K562 (cell line): ENCODE measurements around the gene CRIM1. TPM values are rescaled to one million over a fixed set of nuclear protein-coding genes. Genes with fewer than 3 reads are reported as not detected.

Experiments
- ATAC-seq: fragments of 200-7000 bp; cut with Tn5 transposase; 3 replicates; pipeline ENCODE4 v1.9.1; 2020; ENCODE audit warnings: moderate library complexity
- BruUV-seq: library from RNA; stranded (reverse); fragments of 400-500 nt; replicated peaks from 2 replicates; lab custom pipeline; 2021; lab: Mats Ljungman, UMichigan
- CTCF ChIA-PET: fragments of 300-600 bp; formaldehyde crosslinking; extraction: SDS; loops from one replicate; lab custom pipeline; 2021; ENCODE audit warnings: low intra/inter-chr PET ratio; lab: Yijun Ruan, JAX
- POLR2A ChIA-PET: fragments of 300-600, 350-650 bp; sonication (Branson Sonifier 250); formaldehyde crosslinking; extraction: SDS; loops from one replicate; lab custom pipeline; 2021; ENCODE audit warnings: antibody characterized with exemption, inconsistent platforms; lab: Yijun Ruan, JAX
- DNase-seq, 4 experiments: peaks; one replicate each; pipeline versions ENCODE4 v3.0.0 to v3.0.0-alpha.2; 2011 to 2018; ENCODE audit warnings: low spot score in 3 of 4, mixed read lengths in 3 of 4; ENCODE audit errors: extremely low read depth in 1 of 4
- FAIRE-seq: peaks from 2 replicates; lab custom pipeline; 2011; peaks lifted over from hg19 to GRCh38; lab: Jason Lieb, UNC
- H2AFZ ChIP-seq: 2 replicates; pipeline ENCODE4 v1.6.0; 2011; ENCODE audit warnings: low read depth, low read length, control low read depth, inconsistent platforms
- H3K27ac ChIP-seq: fragments of 200-600 bp; 3 replicates; pipeline ENCODE4 v1.8.0; 2011; ENCODE audit warnings: low read depth, mild to moderate bottlenecking, control low read depth, inconsistent platforms, low read length, moderate library complexity, mixed read lengths; ENCODE audit errors: extremely low read depth
- H3K27me3 ChIP-seq, 2 experiments: fragments of 300-600 bp in 1 of 2; 2 replicates in 1 of 2; 3 replicates in 1 of 2; pipeline versions ENCODE4 v1.6.0 to v1.8.0; 2011; ENCODE audit warnings: inconsistent platforms in 2 of 2, low read length in 2 of 2, mild to moderate bottlenecking in 1 of 2, mixed read lengths in 1 of 2, moderate library complexity in 1 of 2; ENCODE audit not compliant: control insufficient read depth in 2 of 2, insufficient read depth in 2 of 2
- H3K36me3 ChIP-seq: fragments of 300-600 bp; 3 replicates; pipeline ENCODE4 v1.8.0; 2011; ENCODE audit warnings: mild to moderate bottlenecking, low read length, inconsistent platforms; ENCODE audit not compliant: control insufficient read depth, insufficient read depth
- H3K4me1 ChIP-seq, 2 experiments: fragments of 200-600 bp in 1 of 2; replicated peaks in 1 of 2; 2 replicates in 1 of 2; 3 replicates in 1 of 2; pipeline versions ENCODE4 v1.5.1 to v1.8.0; 2011; ENCODE audit warnings: inconsistent platforms in 2 of 2, low read length in 2 of 2, mild to moderate bottlenecking in 1 of 2, mixed read lengths in 1 of 2, moderate library complexity in 1 of 2; ENCODE audit not compliant: control insufficient read depth in 2 of 2, insufficient read depth in 2 of 2
- H3K4me2 ChIP-seq: 2 replicates; pipeline ENCODE4 v1.6.1; 2011; ENCODE audit warnings: low read length, control low read depth, inconsistent platforms, mixed read lengths; ENCODE audit not compliant: insufficient read depth
- H3K4me3 ChIP-seq: fragments of 200-600 bp; sonication (generic), shearing (Covaris generic); 2 replicates; pipeline ENCODE4 v1.5.1; 2016; ENCODE audit warnings: control low read depth, inconsistent platforms
- H3K79me2 ChIP-seq: fragments of 200-600 bp; 3 replicates; pipeline ENCODE4 v1.8.0; 2011; ENCODE audit warnings: low read length, inconsistent platforms; ENCODE audit not compliant: control insufficient read depth, insufficient read depth
- H3K9ac ChIP-seq, 2 experiments: 2 replicates each; pipeline versions ENCODE4 v1.6.0 to v1.6.1; 2011; ENCODE audit warnings: low read depth in 2 of 2, low read length in 2 of 2, control low read depth in 1 of 2, inconsistent platforms in 1 of 2, mild to moderate bottlenecking in 1 of 2, mixed read lengths in 1 of 2; ENCODE audit not compliant: insufficient read depth in 1 of 2
- H3K9me1 ChIP-seq: one replicate; pipeline ENCODE4 v1.6.0; 2011; ENCODE audit warnings: inconsistent platforms, mild to moderate bottlenecking, low read length, moderate library complexity; ENCODE audit not compliant: control insufficient read depth, insufficient read depth
- H3K9me3 ChIP-seq: replicated peaks from 2 replicates; pipeline ENCODE4 v1.5.1; 2011; ENCODE audit warnings: low read depth, low read length, inconsistent platforms; ENCODE audit not compliant: control insufficient read depth, insufficient read depth
- H4K20me1 ChIP-seq: replicated peaks from 2 replicates; pipeline ENCODE4 v1.6.1; 2011; ENCODE audit warnings: low read length, inconsistent platforms, mixed read lengths; ENCODE audit not compliant: control insufficient read depth, insufficient read depth
- PML ChIP-seq: IDR thresholded peaks from 2 replicates; pipeline ENCODE4 v1.6.1; 2012; ENCODE audit warnings: low read length, inconsistent platforms
- PTBP1 ChIP-seq: fragments of 200-400 bp; formaldehyde crosslinking; IDR thresholded peaks from 2 replicates; pipeline ENCODE4 v1.6.1; 2017; ENCODE audit warnings: low read depth, low read length
- WGBS: fragments of 100-300 bp; shearing (Covaris generic); methylation state at CpG from one replicate; pipeline ENCODE4 v1.1.6; 2016; ENCODE audit warnings: low coverage, mixed read lengths; ENCODE audit not compliant: insufficient coverage; ENCODE audit errors: missing lambda C conversion rate; 5-methylcytosine and 5-hydroxymethylcytosine counted together
- in situ Hi-C: fragments of 300-500 bp; cut with MboI; formaldehyde crosslinking; loops from 4 replicates; pipeline ENCODE4 v1.15.0; 2018; ENCODE audit warnings: inconsistent platforms, mixed read lengths
- intact Hi-C: fragments of 100-400 bp; cut with micrococcal nuclease; formaldehyde crosslinking; loops from 2 replicates; pipeline ENCODE4 v1.14.2; 2022
- polyA plus RNA-seq, 8 experiments: library from polyadenylated mRNA; depleted of rRNA in 4 of 8; stranded (reverse) in 5 of 8; unstranded in 3 of 8; fragments of >200 nt; fragmentation: Nextera tagmentation in 2 of 8; fragmentation: Illumina TruSeq in 1 of 8; extraction: Ambion mirVana in 2 of 8; extraction: Trizol in 1 of 8; gene quantifications; 2 replicates each; pipeline versions ENCODE4 v1.2.1 to v1.2.3, GENCODE V29; 2011 to 2014; ENCODE audit warnings: inconsistent platforms in 1 of 8, missing spikeins in 1 of 8
- total RNA-seq, 7 experiments: library from RNA; depleted of rRNA in 6 of 7; stranded (reverse); fragments of >200 nt in 6 of 7; fragmentation: Illumina TruSeq in 2 of 7; extraction: Trizol in 2 of 7; gene quantifications; 2 replicates each; pipeline versions ENCODE4 v1.2.1 to v1.2.3, GENCODE V29; 2011 to 2021; ENCODE audit warnings: low replicate concordance in 1 of 7
- TF ChIP-seq, protein P1 (sequence below), 2 experiments: fragments of 250-450 bp in 1 of 2; fragments of 450-650 bp in 1 of 2; sonication (Bioruptor Pico) in 1 of 2; IDR thresholded peaks; 2 replicates each; pipeline versions ENCODE4 v1.6.1 to v1.8.0; 2016 to 2021; ENCODE audit warnings: mild to moderate bottlenecking in 2 of 2, moderate library complexity in 2 of 2, missing compliant biosample characterization in 1 of 2, missing genetic modification characterization in 1 of 2
- TF ChIP-seq, protein P2 (sequence below): IDR thresholded peaks from 2 replicates; pipeline ENCODE4 v1.6.1; 2012; ENCODE audit warnings: low read depth, low read length, improper control_type of control experiment, borderline replicate concordance

Gene CRIM1
- total and polyA plus RNA-seq, 9 of the 15 experiments (the other 6 are each of a cell fraction or from before 2014, with no cell fraction given), result 0.01 to 0.36 (median 0.06) TPM; not detected in 1

DNA sequence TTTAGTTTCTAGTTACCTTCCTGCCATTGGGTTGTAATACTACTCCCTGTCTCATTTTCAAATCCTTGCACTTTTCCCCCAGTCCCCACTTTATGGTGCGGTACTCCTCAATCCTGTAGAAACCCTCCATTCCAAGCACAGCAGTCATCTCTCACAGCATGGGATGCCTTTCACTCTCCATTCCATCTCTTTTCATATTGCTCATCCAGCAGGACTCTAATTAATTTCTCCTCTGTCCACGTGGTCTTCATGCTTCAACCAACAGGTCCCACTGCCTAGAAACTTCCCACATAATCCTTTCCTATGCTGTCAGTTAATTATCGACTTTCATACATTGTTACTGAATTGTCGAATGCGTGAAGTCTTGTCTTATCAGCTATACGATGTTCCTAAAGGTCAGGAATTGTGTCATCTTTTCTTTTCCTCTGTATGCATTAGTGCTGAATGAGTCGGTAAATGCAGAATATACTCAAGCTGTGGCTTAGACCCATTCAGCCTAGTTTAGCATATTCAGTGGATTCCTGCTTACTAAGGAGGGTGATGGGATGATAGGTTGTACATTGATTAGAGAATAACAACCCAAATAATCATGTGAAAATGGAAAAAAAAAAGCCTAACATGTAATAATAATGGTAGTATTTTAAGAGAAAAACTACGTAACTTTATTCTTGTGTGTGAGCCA is 89.7 kb downstream of the CRIM1 start:
- FAIRE-seq (no peak), DNase-seq (no peak), ATAC-seq (no peak)
- POLR2A ChIA-PET, result no interaction called here
- H3K36me3 ChIP-seq, result no peaks in the 10 kb centered on the region
- WGBS, result 5% methylated on average over 8 of the region's 8 CpGs
- H2AFZ ChIP-seq, result no peak overlapping the region
- H3K27ac ChIP-seq, result no peak overlapping the region
- H3K9ac ChIP-seq, result no peak overlapping the region
- H3K9me3 ChIP-seq, result no peaks in the 10 kb centered on the region
- peaks cover 0 to 12% of the 10 kb centered on the region in 2 experiments; a peak in 2 of 5 replicates for H3K4me1 ChIP-seq
- in situ Hi-C loops, result no loop called here
- H3K79me2 ChIP-seq, result no peaks in the 10 kb centered on the region
- H3K27me3 ChIP-seq, result peaks cover 2 to 18% of the 10 kb centered on the region in 2 experiments; a peak in 3 of 5 replicates
- H3K4me2 ChIP-seq, result no peak overlapping the region
- intact Hi-C loops, result no loop called here
- H3K9me1 ChIP-seq, result no peaks in the 10 kb centered on the region
- no TSS peak for BruUV-seq
- no peak overlapping the region for H3K4me3 ChIP-seq
- TF ChIP-seq PML, result no peak
- no peak for TF ChIP-seq PTBP1
- TF ChIP-seq, protein P1, sequence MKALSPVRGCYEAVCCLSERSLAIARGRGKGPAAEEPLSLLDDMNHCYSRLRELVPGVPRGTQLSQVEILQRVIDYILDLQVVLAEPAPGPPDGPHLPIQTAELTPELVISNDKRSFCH (CRISPR knock-in tag; IDR thresholded peaks at IDR 0.05), result no peak
- TF ChIP-seq, protein P1 (tag; IDR thresholded peaks at IDR 0.05), result 0 out of 2 replicates have a peak, but pooled peaks have one; percentile 57
- TF ChIP-seq, protein P2, sequence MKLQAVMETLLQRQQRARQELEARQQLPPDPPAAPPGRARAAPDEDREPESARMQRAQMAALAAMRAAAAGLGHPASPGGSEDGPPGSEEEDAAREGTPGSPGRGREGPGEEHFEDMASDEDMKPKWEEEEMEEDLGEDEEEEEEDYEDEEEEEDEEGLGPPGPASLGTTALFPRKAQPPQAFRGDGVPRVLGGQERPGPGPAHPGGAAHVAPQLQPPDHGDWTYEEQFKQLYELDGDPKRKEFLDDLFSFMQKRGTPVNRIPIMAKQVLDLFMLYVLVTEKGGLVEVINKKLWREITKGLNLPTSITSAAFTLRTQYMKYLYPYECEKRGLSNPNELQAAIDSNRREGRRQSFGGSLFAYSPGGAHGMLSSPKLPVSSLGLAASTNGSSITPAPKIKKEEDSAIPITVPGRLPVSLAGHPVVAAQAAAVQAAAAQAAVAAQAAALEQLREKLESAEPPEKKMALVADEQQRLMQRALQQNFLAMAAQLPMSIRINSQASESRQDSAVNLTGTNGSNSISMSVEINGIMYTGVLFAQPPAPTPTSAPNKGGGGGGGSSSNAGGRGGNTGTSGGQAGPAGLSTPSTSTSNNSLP, result no peak
- CTCF ChIA-PET, result no interaction called here
- H4K20me1 ChIP-seq, result no peaks in the 10 kb centered on the region
